HL-60/S4 (cell line): ENCODE data around the gene KRTAP4-7.
"Not testable (repeated sequence)": the region's sequence is repeated elsewhere in the genome, so short reads cannot be mapped to it uniquely, and the experiment has no call there.

Experiments
- in situ Hi-C: fragments of 300-500 bp; cut with MboI; formaldehyde crosslinking; loops from 2 replicates; pipeline ENCODE4 v1.14.3; 2022; ENCODE audit warnings: low sequenced_read_pairs

The KRTAP4-7 gene

GRCh38 chr17:41065016-41065689 is 18.8 kb upstream of the KRTAP4-7 start:
- in situ Hi-C loops: not testable (repeated sequence)

- in situ Hi-C loops: no loop called here
Measured at GRCh38 chr17:41065829-41066624, 17.9 kb upstream of the KRTAP4-7 start, which contains the start of gene KRTAP2-4. KRTAP2-4 (minus strand) TSS chr17:41065879; CDS start chr17:41065845, 34 bp downstream.

- in situ Hi-C loops: no loop called here
Measured at GRCh38 chr17:41067281-41067680, 16.7 kb upstream of the KRTAP4-7 start.

GRCh38 chr17:41069031-41069430 is 14.9 kb upstream of the KRTAP4-7 start:
- in situ Hi-C loops: no loop called here

- in situ Hi-C loops: no loop called here
Measured at GRCh38 chr17:41071606-41072360, 12.2 kb upstream of the KRTAP4-7 start.

- in situ Hi-C loops: no loop called here
Measured at GRCh38 chr17:41073676-41074075, 10.3 kb upstream of the KRTAP4-7 start.

- in situ Hi-C loops: no loop called here
Measured at GRCh38 chr17:41076788-41077187, 7.2 kb upstream of the KRTAP4-7 start.

GRCh38 chr17:41082626-41083025 is 1.3 kb upstream of the KRTAP4-7 start:
- in situ Hi-C loops: no loop called here

GRCh38 chr17:41083427-41083826 is 523 bp upstream of the KRTAP4-7 start:
- in situ Hi-C loops: not testable (repeated sequence)

GRCh38 chr17:41088760-41089352 is 4.9 kb downstream of the KRTAP4-7 start:
- in situ Hi-C loops: not testable (repeated sequence)

GRCh38 chr17:41096055-41096454 is 12.1 kb downstream of the KRTAP4-7 start:
- in situ Hi-C loops: no loop called here

- in situ Hi-C loops: no loop called here
Measured at GRCh38 chr17:41098042-41098441, 14.1 kb downstream of the KRTAP4-7 start, which contains the start of gene KRTAP4-8. KRTAP4-8 (minus strand) TSS chr17:41098142; CDS start chr17:41098084, 58 bp downstream.

- in situ Hi-C loops: no loop called here
Measured at GRCh38 chr17:41098481-41098880, 14.5 kb downstream of the KRTAP4-7 start.

- in situ Hi-C loops: not testable (repeated sequence)
Measured at GRCh38 chr17:41099682-41100480, 15.9 kb downstream of the KRTAP4-7 start.

GRCh38 chr17:41101586-41102259 is 17.8 kb downstream of the KRTAP4-7 start, which contains the start of gene KRTAP4-16:
KRTAP4-16 (minus strand) TSS chr17:41102209; CDS start chr17:41102209, 0 bp downstream.
- in situ Hi-C loops: no loop called here

GRCh38 chr17:41103896-41104295 is 19.9 kb downstream of the KRTAP4-7 start:
- in situ Hi-C loops: no loop called here

GRCh38 chr17:41104386-41105038 is 20.6 kb downstream of the KRTAP4-7 start:
- in situ Hi-C loops: not testable (repeated sequence)

- in situ Hi-C loops: not testable (repeated sequence)
Measured at GRCh38 chr17:41105347-41105746, 21.4 kb downstream of the KRTAP4-7 start, which contains the start of gene KRTAP4-9. KRTAP4-9 (plus strand) TSS chr17:41105389; CDS start chr17:41105389, 0 bp downstream.
